GM18909 (cell line): ENCODE results near the gene NKAPD1.

Experiments
- ATAC-seq: cut with Tn5 transposase; IDR thresholded peaks from one replicate; pipeline ENCODE4 v1.9.1; 2021; ENCODE audit warnings: mild to moderate bottlenecking; ENCODE audit not compliant: unreplicated experiment, poor library complexity

The NKAPD1 gene

GRCh38 chr11:112134473-112134872, 60.4 kb downstream of the NKAPD1 start:
- ATAC-seq = no peak
